Brain microvascular endothelial cell (primary cell): ENCODE results near the gene RIN3.

Source experiments
- DNase-seq: peaks from one replicate; pipeline ENCODE4 v3.0.0-alpha.2; 2020
- H3K27ac ChIP-seq: fragments of 250-450 bp; sonication (Bioruptor Pico); 2 replicates; pipeline ENCODE4 v1.5.1; 2020; ENCODE audit warnings: mild to moderate bottlenecking, moderate library complexity
- H3K27me3 ChIP-seq: fragments of 250-450 bp; sonication (Bioruptor Pico); replicated peaks from 2 replicates; pipeline ENCODE4 v1.5.1; 2020; ENCODE audit warnings: mild to moderate bottlenecking
- H3K36me3 ChIP-seq: fragments of 250-450 bp; sonication (Bioruptor Pico); replicated peaks from 2 replicates; pipeline ENCODE4 v1.5.1; 2020; ENCODE audit warnings: mild to moderate bottlenecking
- H3K4me3 ChIP-seq: 2 replicates; pipeline ENCODE4 v1.5.1; 2011; ENCODE audit warnings: low read depth, mild to moderate bottlenecking, control low read depth, low read length, moderate library complexity
- in situ Hi-C: cut with HindIII; loops from 2 replicates; pipeline ENCODE4 v1.10.0; 2017; ENCODE audit warnings: low sequenced_read_pairs, low pct_ligation_motif_present
- TF ChIP-seq, protein P1 (sequence below): IDR thresholded peaks from 2 replicates; pipeline ENCODE4 v1.5.1; 2011; ENCODE audit warnings: low read depth, mild to moderate bottlenecking, moderate library complexity, low read length, control low read depth, inconsistent platforms; ENCODE audit errors: missing control alignments

The RIN3 gene

DNA sequence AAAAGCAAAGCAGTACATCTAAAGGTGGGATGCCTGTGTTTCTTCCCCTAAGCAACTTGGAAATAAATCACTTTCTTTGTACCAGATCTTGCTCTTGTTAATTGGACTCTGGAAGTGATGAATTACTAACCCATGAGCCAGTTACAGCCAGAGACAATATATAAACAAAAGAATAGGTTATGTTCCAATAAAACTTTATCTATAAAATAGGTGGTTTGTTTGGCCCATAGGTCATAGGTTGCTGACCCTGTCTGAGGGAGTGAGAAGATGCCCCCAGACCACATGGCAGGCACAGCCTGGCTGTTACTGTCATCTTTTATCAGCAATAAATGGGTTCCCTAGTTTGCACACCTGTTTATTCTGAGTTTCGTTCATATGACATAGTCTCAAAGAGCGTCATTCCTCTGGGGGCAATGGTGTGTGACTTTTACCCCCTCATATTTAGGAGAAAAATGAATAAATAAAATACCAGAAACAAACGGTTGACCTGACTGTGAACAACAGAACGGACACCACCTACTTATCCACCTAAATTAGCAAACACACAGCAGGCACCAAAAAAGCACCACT lies 224.1 kb downstream of the RIN3 start:
- Histone ChIP-seq H3K4me3 (no peak overlapping the region), H3K27ac (no peak overlapping the region), H3K36me3 (peaks cover 5% of the 10 kb centered on the region), H3K27me3 (no peaks in the 10 kb centered on the region)
- TF ChIP-seq, protein P1, sequence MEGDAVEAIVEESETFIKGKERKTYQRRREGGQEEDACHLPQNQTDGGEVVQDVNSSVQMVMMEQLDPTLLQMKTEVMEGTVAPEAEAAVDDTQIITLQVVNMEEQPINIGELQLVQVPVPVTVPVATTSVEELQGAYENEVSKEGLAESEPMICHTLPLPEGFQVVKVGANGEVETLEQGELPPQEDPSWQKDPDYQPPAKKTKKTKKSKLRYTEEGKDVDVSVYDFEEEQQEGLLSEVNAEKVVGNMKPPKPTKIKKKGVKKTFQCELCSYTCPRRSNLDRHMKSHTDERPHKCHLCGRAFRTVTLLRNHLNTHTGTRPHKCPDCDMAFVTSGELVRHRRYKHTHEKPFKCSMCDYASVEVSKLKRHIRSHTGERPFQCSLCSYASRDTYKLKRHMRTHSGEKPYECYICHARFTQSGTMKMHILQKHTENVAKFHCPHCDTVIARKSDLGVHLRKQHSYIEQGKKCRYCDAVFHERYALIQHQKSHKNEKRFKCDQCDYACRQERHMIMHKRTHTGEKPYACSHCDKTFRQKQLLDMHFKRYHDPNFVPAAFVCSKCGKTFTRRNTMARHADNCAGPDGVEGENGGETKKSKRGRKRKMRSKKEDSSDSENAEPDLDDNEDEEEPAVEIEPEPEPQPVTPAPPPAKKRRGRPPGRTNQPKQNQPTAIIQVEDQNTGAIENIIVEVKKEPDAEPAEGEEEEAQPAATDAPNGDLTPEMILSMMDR: no peak
- in situ Hi-C loops: no loop called here
- DNase-seq: no peak
